GM18499 (cell line): ENCODE results near the gene GOLGA6A.
"Not testable (repeated sequence)": the region's sequence is repeated elsewhere in the genome, so short reads cannot be mapped to it uniquely, and the experiment has no call there.

ENCODE experiments used
- ATAC-seq: cut with Tn5 transposase; IDR thresholded peaks from one replicate; pipeline ENCODE4 v1.9.1; 2021; ENCODE audit warnings: moderate number of reproducible peaks; ENCODE audit not compliant: insufficient read depth, unreplicated experiment

The GOLGA6A gene

GRCh38 chr15:74082450-74082849 lies at the start of gene GOLGA6A:
Gene GOLGA6A (minus strand): TSS chr15:74082550. CDS start chr15:74082509, 41 bp downstream.
- ATAC-seq = not testable (repeated sequence)

GRCh38 chr15:74131628-74132413 lies 49.5 kb upstream of the GOLGA6A start:
- no peak for ATAC-seq

GRCh38 chr15:74130849-74131627 lies 48.7 kb upstream of the GOLGA6A start:
- ATAC-seq = no peak

- no peak for ATAC-seq
Measured at GRCh38 chr15:74130155-74130848, 48.0 kb upstream of the GOLGA6A start, which contains the start of gene ISLR2. Gene ISLR2 (plus strand): TSS chr15:74130586. CDS start chr15:74132755, 2,169 bp downstream.

GRCh38 chr15:74129586-74130154 lies 47.3 kb upstream of the GOLGA6A start:
- no peak for ATAC-seq

- no peak for ATAC-seq
Measured at GRCh38 chr15:74128785-74129585, 46.6 kb upstream of the GOLGA6A start.

GRCh38 chr15:74127954-74128784 lies 45.8 kb upstream of the GOLGA6A start:
- no peak for ATAC-seq

GRCh38 chr15:74127255-74127953 lies 45.1 kb upstream of the GOLGA6A start:
- ATAC-seq = no peak

- no peak for ATAC-seq
Measured at GRCh38 chr15:74124759-74125158, 42.4 kb upstream of the GOLGA6A start.

- ATAC-seq = no peak
Measured at GRCh38 chr15:74124196-74124595, 41.8 kb upstream of the GOLGA6A start.

- ATAC-seq = no peak
Measured at GRCh38 chr15:74123658-74124057, 41.3 kb upstream of the GOLGA6A start.

- ATAC-seq = no peak
Measured at GRCh38 chr15:74123131-74123429, 40.7 kb upstream of the GOLGA6A start.

GRCh38 chr15:74122403-74123130 lies 40.2 kb upstream of the GOLGA6A start:
- no peak for ATAC-seq

GRCh38 chr15:74121858-74122257 lies 39.5 kb upstream of the GOLGA6A start:
- ATAC-seq = no peak

GRCh38 chr15:74121039-74121438 lies 38.7 kb upstream of the GOLGA6A start:
- ATAC-seq = no peak

- no peak for ATAC-seq
Measured at GRCh38 chr15:74120426-74120825, 38.1 kb upstream of the GOLGA6A start.

GRCh38 chr15:74109713-74110112 lies 27.4 kb upstream of the GOLGA6A start:
- no peak for ATAC-seq

- ATAC-seq = not testable (repeated sequence)
Measured at GRCh38 chr15:74108611-74109010, 26.3 kb upstream of the GOLGA6A start.
